DOHH2 (cell line): ENCODE measurements around the gene HTR3C.

Source experiments
- H3F3A ChIP-seq: fragments of 200-600 bp; sonication (generic), shearing (Covaris generic); 2 replicates; pipeline ENCODE4 v1.6.0; 2016; ENCODE audit warnings: antibody characterized with exemption, mild to moderate bottlenecking; ENCODE audit not compliant: control insufficient read depth, insufficient read depth
- H3K27ac ChIP-seq: fragments of 200-600 bp; sonication (generic); 2 replicates; pipeline ENCODE4 v1.5.1; 2014; ENCODE audit warnings: low read depth, mild to moderate bottlenecking, low read length, moderate library complexity
- H3K27me3 ChIP-seq: fragments of 200-600 bp; sonication (generic); 2 replicates; pipeline ENCODE4 v1.6.1; 2014; ENCODE audit warnings: mild to moderate bottlenecking, low read length, mixed read lengths; ENCODE audit not compliant: control insufficient read depth
- H3K36me3 ChIP-seq: fragments of 200-600 bp; sonication (generic); 2 replicates; pipeline ENCODE4 v1.6.1; 2014; ENCODE audit warnings: mild to moderate bottlenecking, low read length, moderate library complexity, mixed read lengths; ENCODE audit not compliant: control insufficient read depth
- H3K4me1 ChIP-seq: fragments of 200-600 bp; sonication (generic); 2 replicates; pipeline ENCODE4 v1.6.1; 2014; ENCODE audit warnings: mild to moderate bottlenecking, low read length, mixed read lengths; ENCODE audit not compliant: control insufficient read depth
- H3K4me2 ChIP-seq: fragments of 200-600 bp; sonication (generic); 2 replicates; pipeline ENCODE4 v1.6.0; 2014; ENCODE audit warnings: mild to moderate bottlenecking, low read length, moderate library complexity
- H3K4me3 ChIP-seq: fragments of 200-600 bp; sonication (generic); 2 replicates; pipeline ENCODE4 v1.5.1; 2014; ENCODE audit warnings: mild to moderate bottlenecking, low read length, mixed read lengths
- H3K79me2 ChIP-seq: fragments of 200-600 bp; sonication (generic); 2 replicates; pipeline ENCODE4 v1.6.1; 2014; ENCODE audit warnings: mild to moderate bottlenecking, low read length, mixed read lengths; ENCODE audit not compliant: control insufficient read depth
- H3K9me2 ChIP-seq: fragments of 200-600 bp; sonication (generic); replicated peaks from 2 replicates; pipeline ENCODE4 v1.6.1; 2014; ENCODE audit warnings: mild to moderate bottlenecking, low read length, mixed read lengths; ENCODE audit not compliant: control insufficient read depth
- H3K9me3 ChIP-seq: fragments of 200-600 bp; sonication (generic); 2 replicates; pipeline ENCODE4 v1.6.1; 2014; ENCODE audit warnings: antibody characterized with exemption, low read length, mixed read lengths; ENCODE audit not compliant: control insufficient read depth, insufficient read depth
- H4K20me1 ChIP-seq: fragments of 200-600 bp; sonication (generic); 2 replicates; pipeline ENCODE4 v1.6.0; 2014; ENCODE audit warnings: low read depth, mild to moderate bottlenecking, antibody characterized with exemption, low read length, moderate library complexity; ENCODE audit not compliant: control insufficient read depth, insufficient read depth
- CTCF ChIP-seq: fragments of 200-600 bp; sonication (generic); IDR thresholded peaks from one replicate; pipeline ENCODE4 v1.5.1; 2014; ENCODE audit warnings: antibody characterized with exemption, mild to moderate bottlenecking, low read depth, low read length; ENCODE audit not compliant: poor library complexity, severe bottlenecking
- EZH2phosphoT487 ChIP-seq: fragments of 200-600 bp; sonication (generic); IDR thresholded peaks from 2 replicates; pipeline ENCODE4 v1.6.1; 2017; ENCODE audit warnings: borderline replicate concordance, mild to moderate bottlenecking, antibody characterized with exemption, low read length, moderate library complexity, mixed read lengths

The HTR3C gene

GRCh38 chr3:184011937-184012889 lies 40.6 kb upstream of the HTR3C start:
- Histone ChIP-seq H3K4me3 (no peak overlapping the region), H3K79me2 (peaks cover 7% of the 10 kb centered on the region; the same call in 1 of the 2 replicates), H3K4me1 (peaks cover 24% of the 10 kb centered on the region), H3K36me3 (peaks cover 6% of the 10 kb centered on the region; the same call in 1 of the 2 replicates), H3K27ac (no peak overlapping the region), H3K4me2 (no peak overlapping the region), H3K27me3 (no peaks in the 10 kb centered on the region), H3F3A (no peaks in the 10 kb centered on the region), H3K9me2 (no peaks in the 10 kb centered on the region), H3K9me3 (no peaks in the 10 kb centered on the region), H4K20me1 (no peaks in the 10 kb centered on the region)
- TF ChIP-seq CTCF, result no peak
- no peak for TF ChIP-seq EZH2phosphoT487

GRCh38 chr3:184015381-184016019 lies 37.3 kb upstream of the HTR3C start:
- Histone ChIP-seq H3K27ac (no peak overlapping the region), H4K20me1 (no peaks in the 10 kb centered on the region), H3K79me2 (peaks cover 7% of the 10 kb centered on the region; the same call in 1 of the 2 replicates), H3K36me3 (peaks cover 9% of the 10 kb centered on the region), H3K9me3 (no peaks in the 10 kb centered on the region), H3K4me3 (no peak overlapping the region), H3F3A (no peaks in the 10 kb centered on the region), H3K27me3 (0 out of 2 replicates have a peak, but pooled peaks cover 2% of the 10 kb centered on the region), H3K4me2 (no peak overlapping the region), H3K4me1 (peaks cover 18% of the 10 kb centered on the region), H3K9me2 (no peaks in the 10 kb centered on the region)
- TF ChIP-seq CTCF (no peak), EZH2phosphoT487 (no peak)

GRCh38 chr3:184016169-184016570 lies 36.7 kb upstream of the HTR3C start:
- TF ChIP-seq CTCF (no peak), EZH2phosphoT487 (no peak)
- Histone ChIP-seq H3K27ac (no peak overlapping the region), H3K27me3 (0 out of 2 replicates have a peak, but pooled peaks cover 2% of the 10 kb centered on the region), H3K4me3 (no peak overlapping the region), H3F3A (no peaks in the 10 kb centered on the region), H3K9me3 (no peaks in the 10 kb centered on the region), H3K4me1 (peaks cover 18% of the 10 kb centered on the region), H3K36me3 (peaks cover 9% of the 10 kb centered on the region), H3K9me2 (no peaks in the 10 kb centered on the region), H3K4me2 (no peak overlapping the region; the same call in 1 of the 2 replicates), H3K79me2 (peaks cover 7% of the 10 kb centered on the region; the same call in 1 of the 2 replicates), H4K20me1 (no peaks in the 10 kb centered on the region)
